ENCODE measurements around the gene MYEF2. TPM values are rescaled to one million over a fixed set of nuclear protein-coding genes. Genes with fewer than 3 reads are reported as not detected.

Gene MYEF2
- total RNA-seq, 1 experiment from 2014 or later = 112 TPM

DNA sequence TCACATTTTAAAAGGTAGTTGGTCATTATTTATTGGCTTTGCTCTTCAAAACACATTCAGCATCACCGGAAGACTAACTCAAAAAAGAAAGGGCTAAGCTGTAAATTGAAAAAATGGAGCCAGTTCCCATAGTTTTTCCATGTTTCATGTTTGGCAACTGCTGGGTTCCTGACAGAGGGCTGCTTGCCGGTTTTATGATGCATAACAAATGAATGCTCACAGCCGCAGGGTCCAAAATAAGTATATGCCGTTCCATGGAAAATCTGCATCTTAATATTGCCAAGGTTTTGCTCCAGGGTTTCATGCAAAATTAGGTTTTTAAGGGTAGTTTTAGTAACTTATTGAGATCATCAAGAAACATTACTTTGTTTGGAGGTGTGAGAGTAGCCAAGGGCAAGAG lies 43.8 kb upstream of the MYEF2 start:
- intact Hi-C loops (cut with micrococcal nuclease; ENCODE audit: unreplicated experiment) = no loop called here
- peaks cover 13% of the 10 kb centered on the region for H3K27me3 ChIP-seq (replicated peaks; ENCODE audit: insufficient read depth, low read depth, low read length, poor library complexity)
- POLR2A ChIA-PET (ENCODE audit: low non-redundant PET) = no interaction called here

DNA sequence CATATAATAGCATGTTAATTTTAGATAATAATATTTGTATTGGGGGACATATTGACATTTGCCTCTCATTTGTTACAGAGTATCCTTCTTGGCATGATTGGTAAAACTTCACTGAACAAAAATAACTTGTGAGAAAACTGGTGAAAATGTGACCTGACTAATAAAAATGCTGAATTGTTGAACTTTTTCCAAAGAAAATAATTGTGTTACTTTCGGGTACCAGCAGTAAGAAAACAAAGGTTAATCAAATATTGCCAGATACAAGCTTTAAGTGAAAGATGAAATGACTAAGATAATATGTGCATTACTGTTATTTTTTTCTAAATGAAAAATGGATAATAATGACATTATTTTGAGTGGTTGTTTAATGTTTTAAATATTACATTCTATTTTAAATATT lies 43.2 kb upstream of the MYEF2 start:
- TF ChIP-seq, protein P1, sequence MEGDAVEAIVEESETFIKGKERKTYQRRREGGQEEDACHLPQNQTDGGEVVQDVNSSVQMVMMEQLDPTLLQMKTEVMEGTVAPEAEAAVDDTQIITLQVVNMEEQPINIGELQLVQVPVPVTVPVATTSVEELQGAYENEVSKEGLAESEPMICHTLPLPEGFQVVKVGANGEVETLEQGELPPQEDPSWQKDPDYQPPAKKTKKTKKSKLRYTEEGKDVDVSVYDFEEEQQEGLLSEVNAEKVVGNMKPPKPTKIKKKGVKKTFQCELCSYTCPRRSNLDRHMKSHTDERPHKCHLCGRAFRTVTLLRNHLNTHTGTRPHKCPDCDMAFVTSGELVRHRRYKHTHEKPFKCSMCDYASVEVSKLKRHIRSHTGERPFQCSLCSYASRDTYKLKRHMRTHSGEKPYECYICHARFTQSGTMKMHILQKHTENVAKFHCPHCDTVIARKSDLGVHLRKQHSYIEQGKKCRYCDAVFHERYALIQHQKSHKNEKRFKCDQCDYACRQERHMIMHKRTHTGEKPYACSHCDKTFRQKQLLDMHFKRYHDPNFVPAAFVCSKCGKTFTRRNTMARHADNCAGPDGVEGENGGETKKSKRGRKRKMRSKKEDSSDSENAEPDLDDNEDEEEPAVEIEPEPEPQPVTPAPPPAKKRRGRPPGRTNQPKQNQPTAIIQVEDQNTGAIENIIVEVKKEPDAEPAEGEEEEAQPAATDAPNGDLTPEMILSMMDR (conservative IDR thresholded peaks at IDR 0.05; ENCODE audit: low read depth, low read length) = no peak
- no peak for TF ChIP-seq EZH2 (IDR thresholded peaks at IDR 0.05; ENCODE audit: borderline replicate concordance, low read depth, low read length, poor library complexity, severe bottlenecking)
- H3K27ac ChIP-seq (ENCODE audit: low read depth, low read length, poor library complexity, severe bottlenecking) = no peak overlapping the region
- no peaks in the 10 kb centered on the region for H3K9me3 ChIP-seq (ENCODE audit: low read depth, low read length, poor library complexity, severe bottlenecking)
- CTCF ChIA-PET = no interaction called here
- H3K27me3 ChIP-seq (replicated peaks; ENCODE audit: insufficient read depth, low read depth, low read length, poor library complexity) = peaks cover 13% of the 10 kb centered on the region
- no TSS peak for BruUV-seq (replicated peaks)
- no peaks in the 10 kb centered on the region for H3K36me3 ChIP-seq (ENCODE audit: insufficient read depth, low read length, poor library complexity, severe bottlenecking)
- DNase-seq (ENCODE audit: low spot score) = no peak
- POLR2A ChIA-PET (ENCODE audit: low non-redundant PET) = no interaction called here
- H3K4me1 ChIP-seq (ENCODE audit: insufficient read depth, low read length, poor library complexity, severe bottlenecking) = no peaks in the 10 kb centered on the region
- intact Hi-C loops (cut with micrococcal nuclease; ENCODE audit: unreplicated experiment) = no loop called here
- H3K4me3 ChIP-seq (ENCODE audit: low read depth, low read length, poor library complexity, severe bottlenecking) = no peak overlapping the region

More for the DNA sequence above, 43.8 kb upstream of the MYEF2 start:
- BruUV-seq (replicated peaks) = no TSS peak
- CTCF ChIA-PET = no interaction called here
- no peak overlapping the region for H3K27ac ChIP-seq (ENCODE audit: low read depth, low read length, poor library complexity, severe bottlenecking)
- H3K36me3 ChIP-seq (ENCODE audit: insufficient read depth, low read length, poor library complexity, severe bottlenecking) = no peaks in the 10 kb centered on the region
- DNase-seq (ENCODE audit: low spot score) = peak; percentile 2
- H3K4me1 ChIP-seq (ENCODE audit: insufficient read depth, low read length, poor library complexity, severe bottlenecking) = no peaks in the 10 kb centered on the region
- H3K4me3 ChIP-seq (ENCODE audit: low read depth, low read length, poor library complexity, severe bottlenecking) = no peak overlapping the region
- no peak for TF ChIP-seq EZH2 (IDR thresholded peaks at IDR 0.05; ENCODE audit: borderline replicate concordance, low read depth, low read length, poor library complexity, severe bottlenecking)
- TF ChIP-seq, protein P1 (conservative IDR thresholded peaks at IDR 0.05; ENCODE audit: low read depth, low read length) = no peak
- no peaks in the 10 kb centered on the region for H3K9me3 ChIP-seq (ENCODE audit: low read depth, low read length, poor library complexity, severe bottlenecking)

DNA sequence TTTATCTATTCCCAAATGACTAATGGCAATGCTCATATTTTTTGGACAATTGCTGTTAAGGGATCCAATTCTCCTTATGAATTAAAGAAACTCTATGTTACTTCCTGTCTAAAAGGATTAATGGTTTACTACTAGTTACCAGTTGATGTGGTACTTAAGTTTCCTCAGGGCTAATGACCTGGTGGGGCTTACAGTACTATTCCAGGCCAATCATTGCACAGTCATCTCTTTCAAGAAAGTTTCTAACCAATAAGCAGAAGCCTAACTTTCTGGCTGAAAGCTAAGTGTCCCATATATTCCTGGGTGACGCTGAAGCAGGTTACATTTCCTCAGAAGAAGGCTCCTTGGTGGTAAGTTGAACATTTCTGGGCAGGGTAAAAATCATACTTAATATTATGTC lies 27.9 kb upstream of the MYEF2 start, which contains the start of gene SLC12A1:
SLC12A1 (plus strand) TSS at position 322 of the 400 bp plus-strand sequence. CDS start 1,418 bp downstream, outside the sequence.
- Histone ChIP-seq H3K9me3 (ENCODE audit: low read depth, low read length, poor library complexity, severe bottlenecking) (no peaks in the 10 kb centered on the region), H3K4me3 (ENCODE audit: low read depth, low read length, poor library complexity, severe bottlenecking) (no peak within 1 kb of the TSS), H3K27me3 (replicated peaks; ENCODE audit: insufficient read depth, low read depth, low read length, poor library complexity) (peaks cover 9% of the 10 kb centered on the region), H3K4me1 (ENCODE audit: insufficient read depth, low read length, poor library complexity, severe bottlenecking) (no peaks in the 10 kb centered on the region), H3K27ac (ENCODE audit: low read depth, low read length, poor library complexity, severe bottlenecking) (no peak within 1 kb of the TSS), H3K36me3 (ENCODE audit: insufficient read depth, low read length, poor library complexity, severe bottlenecking) (no peaks in the 10 kb centered on the region)
- TF ChIP-seq, protein P1 (conservative IDR thresholded peaks at IDR 0.05; ENCODE audit: low read depth, low read length) = no peak
- TF ChIP-seq EZH2 (IDR thresholded peaks at IDR 0.05; ENCODE audit: borderline replicate concordance, low read depth, low read length, poor library complexity, severe bottlenecking) = no peak
- ChIA-PET POLR2A (ENCODE audit: low non-redundant PET) (no interaction called here), CTCF (no interaction called here)
- no TSS peak for BruUV-seq (replicated peaks)
- DNase-seq (ENCODE audit: low spot score) = no peak
- intact Hi-C loops (cut with micrococcal nuclease; ENCODE audit: unreplicated experiment) = no loop called here
